DMS53 (cell line): Measurements from ENCODE around the gene UBE2M.
"Not testable (repeated sequence)": the region's sequence is repeated elsewhere in the genome, so short reads cannot be mapped to it uniquely, and the experiment has no call there.

Experiments used
- DNase-seq: peaks from one replicate; lab custom pipeline; 2025; lab: John Stamatoyannopoulos, UW

UBE2M gene

DNA sequence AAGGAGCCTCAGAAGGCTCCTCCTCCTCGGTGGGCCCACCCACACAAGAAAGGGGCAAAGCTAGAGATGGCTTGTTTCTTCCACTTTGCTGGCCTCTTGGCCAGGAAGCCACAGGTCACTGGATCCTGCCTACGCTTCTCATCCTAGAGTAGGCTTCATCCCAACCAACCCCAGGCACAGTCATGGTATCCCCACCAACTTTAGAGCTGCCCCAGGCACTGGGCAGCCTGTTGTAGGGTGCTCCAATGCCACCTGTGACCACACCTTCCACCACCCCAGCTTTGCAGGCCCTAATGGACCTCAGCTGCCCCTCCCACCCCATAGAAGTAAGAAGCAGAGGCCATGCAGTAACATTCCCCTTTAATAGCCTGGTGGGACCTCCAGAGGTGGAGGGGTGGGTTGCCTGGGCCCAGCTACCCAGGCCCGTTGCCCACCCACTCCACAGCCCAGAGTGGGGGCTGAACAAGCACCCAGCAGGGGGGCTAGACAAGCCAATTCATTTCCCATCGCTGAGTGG, 3.0 kb downstream of the UBE2M start:
- no peak for DNase-seq

DNA sequence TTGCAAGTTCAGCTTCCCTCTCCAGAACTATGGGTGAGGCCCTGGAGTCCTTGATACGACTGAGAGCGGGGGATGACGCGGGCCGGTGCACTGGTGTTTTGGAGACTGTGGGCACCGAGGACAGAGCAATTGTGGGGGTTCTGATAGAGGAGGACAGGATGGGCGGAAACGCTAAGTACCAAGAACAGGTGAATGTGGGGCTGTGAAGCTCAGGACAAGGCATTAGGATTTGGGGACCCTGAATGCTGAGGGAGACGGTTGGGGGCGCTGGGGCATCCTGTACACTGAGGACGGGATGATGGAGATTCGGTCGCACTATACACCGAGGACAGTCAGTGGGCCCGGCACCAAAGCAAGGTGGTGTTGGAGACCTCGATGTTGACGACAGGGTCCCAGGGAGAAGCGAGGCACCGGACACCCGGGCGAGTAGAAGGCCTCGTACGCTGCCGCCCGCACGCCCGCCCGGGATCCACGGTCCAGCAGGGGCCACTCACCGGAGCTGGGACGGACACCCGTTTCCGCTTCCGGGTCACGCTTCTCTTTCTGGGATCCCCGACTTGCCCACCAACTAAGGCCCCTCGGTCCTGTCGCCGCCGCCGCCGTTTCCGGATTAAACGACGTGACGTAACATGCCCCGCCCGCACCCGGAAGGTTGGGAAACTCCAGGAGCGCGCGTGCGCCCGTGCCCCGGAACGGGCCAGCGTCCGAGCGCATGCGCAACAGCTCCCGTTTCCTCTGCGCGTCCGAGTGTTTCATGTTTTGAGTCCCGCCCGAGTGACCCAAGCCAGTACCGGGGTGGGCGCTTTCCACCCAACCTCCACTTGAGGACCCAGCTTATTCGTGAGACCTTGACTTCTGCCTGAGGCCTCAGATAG, 3.7 kb downstream of the UBE2M start, which contains the start of gene CHMP2A:
CHMP2A (minus strand) TSS at position 612 of the 875 bp plus-strand sequence. CDS start 893 bp downstream, outside the sequence.
- DNase-seq = no peak

DNA sequence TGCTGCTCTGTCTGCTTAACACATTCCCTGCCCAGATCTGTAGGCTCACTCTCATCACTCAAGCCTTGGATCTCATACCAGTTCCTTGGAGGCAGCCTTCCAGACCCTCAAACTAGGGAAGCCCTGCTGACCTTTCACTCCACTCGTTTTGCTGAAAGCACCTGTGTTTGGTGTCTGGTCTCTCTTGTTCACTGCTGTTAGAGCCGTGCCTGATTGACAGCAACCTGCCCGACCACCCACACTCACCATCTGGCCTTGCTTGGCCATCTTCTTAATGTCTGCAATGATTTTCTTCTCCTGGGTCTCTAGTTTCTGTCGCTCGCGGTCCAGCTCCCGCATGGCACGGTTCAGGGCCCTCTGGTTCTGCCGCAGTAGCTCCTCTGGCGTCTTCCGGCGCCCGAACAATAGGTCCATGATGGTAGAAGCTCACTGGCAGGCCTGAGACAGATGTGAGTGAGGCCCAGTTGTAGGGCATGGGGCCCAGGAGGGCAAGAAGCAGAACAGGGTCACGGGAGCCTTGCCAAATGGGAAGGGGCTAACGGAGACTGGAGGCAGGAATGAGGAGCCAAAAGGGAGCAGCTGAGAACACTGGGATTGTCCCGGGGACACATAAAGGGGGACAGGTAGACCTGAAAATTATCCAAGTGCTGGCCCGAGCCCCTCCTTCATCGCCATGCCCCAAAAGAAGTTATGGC, 4.5 kb downstream of the UBE2M start:
- no peak for DNase-seq

DNA sequence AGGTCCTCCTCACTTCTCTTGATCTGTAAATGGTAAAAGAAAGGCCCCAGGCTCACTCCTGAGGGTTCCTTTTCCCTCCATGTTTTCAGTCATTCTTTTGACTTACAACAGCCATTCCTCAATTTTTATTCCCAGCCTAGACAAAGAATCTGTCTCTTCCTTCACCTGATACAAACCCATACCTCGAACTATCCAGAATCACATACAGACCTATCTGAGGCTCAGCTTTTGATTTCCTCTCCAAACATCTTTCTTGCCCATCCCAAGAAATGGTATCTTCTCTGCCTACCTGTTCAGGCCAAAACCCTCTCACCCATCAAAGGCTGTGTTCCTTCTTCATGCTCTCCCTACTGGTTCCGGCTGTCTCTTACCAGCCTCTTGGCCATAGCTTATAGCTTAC, 5.8 kb downstream of the UBE2M start:
- DNase-seq = no peak

DNA sequence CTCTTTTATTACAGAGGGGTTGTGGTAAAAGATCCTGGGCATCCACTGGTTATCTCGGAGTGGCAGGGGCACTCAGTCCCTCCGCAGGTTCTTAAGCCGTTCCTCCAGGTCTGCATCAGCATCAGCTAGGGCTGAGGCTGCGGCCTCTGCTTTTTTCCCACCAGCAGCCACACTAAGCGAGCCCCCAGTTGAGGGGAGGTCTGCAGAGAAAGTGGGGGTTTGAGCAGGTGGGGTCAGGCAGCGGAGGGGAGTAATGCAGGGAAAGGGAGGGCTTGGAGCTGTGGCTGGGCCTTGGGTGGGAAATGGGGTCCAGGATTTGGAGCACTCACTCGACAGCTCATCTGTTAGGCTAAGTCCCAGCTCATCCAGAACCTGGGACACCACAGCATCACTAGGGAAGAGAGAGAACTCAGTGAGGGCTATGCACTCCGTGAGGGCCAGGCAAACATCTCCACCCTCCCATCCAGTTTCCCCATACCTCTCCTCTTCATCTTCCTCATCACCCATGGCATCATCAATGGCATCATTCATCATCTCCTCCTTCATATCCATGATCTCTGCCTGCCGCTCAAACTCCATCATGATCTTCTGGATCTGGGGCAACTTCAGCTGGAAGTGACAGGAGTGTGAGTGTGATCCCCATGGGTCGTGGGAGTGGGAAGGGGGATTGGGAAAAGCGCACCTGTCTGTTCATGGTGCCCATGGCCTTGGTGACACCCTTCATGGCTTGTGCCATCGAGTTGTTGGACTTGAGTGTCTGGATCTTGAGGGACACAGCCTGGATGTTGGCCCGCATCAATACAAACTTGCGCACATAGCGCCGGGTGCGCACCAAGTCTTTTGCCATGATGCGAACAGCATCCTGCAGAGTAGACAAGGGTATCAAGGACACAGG, 6.6 kb downstream of the UBE2M start:
- no peak for DNase-seq

DNA sequence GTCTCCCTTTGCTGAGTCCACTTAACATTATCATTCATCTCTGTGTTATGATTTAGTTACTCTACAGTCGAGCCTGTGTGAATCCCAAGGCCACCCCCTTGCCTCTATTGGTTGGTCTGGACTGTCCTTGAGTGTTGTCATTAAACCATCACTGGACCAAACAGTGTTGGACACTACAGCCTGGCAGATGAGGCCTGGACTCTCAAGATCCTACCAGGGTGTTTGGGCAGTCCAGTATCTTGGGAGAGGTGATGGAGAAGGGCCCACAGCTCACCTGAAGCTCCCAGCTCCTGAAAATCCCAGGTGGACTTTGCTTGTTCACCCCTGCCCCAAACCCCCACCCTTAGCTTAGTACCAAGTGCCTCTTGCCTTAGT, 7.3 kb downstream of the UBE2M start:
- no peak for DNase-seq

DNA sequence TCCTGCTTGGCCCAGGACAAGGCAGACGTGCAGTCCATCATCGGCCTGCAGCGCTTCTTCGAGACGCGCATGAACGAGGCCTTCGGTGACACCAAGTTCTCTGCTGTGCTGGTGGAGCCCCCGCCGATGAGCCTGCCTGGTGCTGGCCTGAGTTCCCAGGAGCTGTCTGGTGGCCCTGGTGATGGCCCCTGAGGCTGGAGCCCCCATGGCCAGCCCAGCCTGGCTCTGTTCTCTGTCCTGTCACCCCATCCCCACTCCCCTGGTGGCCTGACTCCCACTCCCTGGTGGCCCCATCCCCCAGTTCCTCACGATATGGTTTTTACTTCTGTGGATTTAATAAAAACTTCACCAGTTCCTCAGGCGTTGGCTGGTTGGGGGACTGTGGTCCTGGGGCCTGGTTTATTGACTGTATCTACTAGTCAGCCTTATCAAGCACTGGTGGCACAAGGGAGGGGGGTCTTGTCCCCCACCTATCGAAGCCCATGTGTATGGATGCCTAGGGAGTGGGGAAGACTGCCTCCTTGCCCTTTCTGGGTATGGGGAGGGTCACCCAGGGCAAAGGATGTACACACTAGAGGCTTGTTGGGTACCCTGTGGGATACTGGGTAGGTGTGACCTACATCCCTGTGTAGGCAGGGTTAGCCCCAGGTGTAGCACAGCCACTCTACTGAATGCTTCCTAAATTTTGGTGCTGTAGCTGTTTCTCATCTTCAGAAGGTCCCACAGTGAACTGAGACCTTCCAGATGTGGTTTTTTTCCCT, 7.9 kb downstream of the UBE2M start:
- no peak for DNase-seq

DNA sequence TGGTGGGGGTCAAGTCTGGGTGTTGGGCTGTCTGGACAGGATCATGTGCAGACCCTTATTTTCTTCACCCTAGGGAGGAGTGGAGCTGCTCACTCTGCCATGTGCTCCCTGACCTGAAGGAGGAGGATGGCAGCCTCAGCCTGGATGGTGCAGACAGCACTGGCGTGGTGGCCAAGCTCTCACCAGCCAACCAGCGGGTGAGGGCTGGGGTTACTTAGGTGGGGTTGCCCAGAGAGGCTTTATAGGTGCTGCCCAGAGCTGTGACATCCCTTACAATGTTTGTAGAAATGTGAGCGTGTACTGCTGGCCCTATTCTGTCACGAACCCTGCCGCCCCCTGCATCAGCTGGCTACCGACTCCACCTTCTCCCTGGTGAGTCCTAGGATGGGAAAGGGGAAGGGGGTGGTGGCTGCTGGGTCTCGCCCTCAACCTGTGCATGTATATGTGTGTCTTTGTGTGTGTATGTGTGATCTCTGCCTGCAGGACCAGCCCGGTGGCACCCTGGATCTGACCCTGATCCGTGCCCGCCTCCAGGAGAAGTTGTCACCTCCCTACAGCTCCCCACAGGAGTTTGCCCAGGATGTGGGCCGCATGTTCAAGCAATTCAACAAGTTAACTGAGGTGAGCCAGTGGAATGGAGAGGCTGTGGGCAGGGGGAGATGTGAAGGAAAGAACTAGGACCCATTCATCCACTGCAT, 8.6 kb downstream of the UBE2M start:
- DNase-seq = no peak

DNA sequence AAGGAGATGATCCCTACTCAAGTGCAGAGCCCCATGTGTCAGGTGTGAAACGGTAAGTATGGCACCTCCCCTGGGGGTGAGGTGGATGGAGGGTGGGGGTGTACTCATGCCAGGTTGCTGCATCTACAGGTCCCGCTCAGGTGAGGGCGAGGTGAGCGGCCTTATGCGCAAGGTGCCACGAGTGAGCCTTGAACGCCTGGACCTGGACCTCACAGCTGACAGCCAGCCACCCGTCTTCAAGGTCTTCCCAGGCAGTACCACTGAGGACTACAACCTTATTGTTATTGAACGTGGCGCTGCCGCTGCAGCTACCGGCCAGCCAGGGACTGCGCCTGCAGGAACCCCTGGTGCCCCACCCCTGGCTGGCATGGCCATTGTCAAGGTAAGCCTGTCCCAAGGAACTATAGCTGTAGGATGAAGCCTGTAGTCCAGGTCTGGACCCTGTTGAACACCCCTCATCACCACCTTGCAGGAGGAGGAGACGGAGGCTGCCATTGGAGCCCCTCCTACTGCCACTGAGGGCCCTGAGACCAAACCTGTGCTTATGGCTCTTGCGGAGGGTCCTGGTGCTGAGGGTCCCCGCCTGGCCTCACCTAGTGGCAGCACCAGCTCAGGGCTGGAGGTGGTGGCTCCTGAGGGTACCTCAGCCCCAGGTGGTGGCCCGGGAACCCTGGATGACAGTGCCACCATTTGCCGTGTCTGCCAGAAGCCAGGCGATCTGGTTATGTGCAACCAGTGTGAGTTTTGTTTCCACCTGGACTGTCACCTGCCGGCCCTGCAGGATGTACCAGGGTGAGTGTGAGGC, 9.3 kb downstream of the UBE2M start:
- DNase-seq = no peak

DNA sequence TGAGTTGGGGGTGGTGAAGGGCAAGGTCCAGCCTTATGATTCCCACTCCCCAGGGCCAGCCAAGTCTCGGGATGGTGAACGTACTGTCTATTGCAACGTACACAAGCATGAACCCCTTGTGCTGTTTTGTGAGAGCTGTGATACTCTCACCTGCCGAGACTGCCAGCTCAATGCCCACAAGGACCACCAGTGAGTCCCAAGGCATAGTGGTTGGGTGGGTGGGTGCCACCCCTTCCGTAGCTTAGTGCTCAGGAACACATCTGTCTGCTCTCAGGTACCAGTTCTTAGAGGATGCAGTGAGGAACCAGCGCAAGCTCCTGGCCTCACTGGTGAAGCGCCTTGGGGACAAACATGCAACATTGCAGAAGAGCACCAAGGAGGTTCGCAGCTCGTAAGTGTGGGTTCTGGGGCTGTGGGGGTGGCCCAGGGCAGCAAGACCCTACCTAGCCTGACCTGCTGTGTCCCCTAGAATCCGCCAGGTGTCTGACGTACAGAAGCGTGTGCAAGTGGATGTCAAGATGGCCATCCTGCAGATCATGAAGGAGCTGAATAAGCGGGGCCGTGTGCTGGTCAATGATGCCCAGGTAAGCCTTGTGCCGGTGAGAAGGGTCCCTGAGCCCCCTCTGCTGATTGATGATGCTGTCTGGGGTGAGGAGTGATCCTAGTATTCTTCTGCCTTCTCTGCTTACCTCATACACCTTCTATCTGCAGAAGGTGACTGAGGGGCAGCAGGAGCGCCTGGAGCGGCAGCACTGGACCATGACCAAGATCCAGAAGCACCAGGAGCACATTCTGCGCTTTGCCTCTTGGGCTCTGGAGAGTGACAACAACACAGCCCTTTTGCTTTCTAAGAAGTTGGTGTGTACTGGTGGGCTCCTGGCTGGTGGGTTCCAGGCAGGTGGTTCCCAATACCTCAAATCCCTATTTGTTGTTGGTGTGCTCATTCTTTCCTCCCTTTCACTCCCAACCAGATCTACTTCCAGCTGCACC, 10.8 kb downstream of the UBE2M start:
- DNase-seq = no peak

DNA sequence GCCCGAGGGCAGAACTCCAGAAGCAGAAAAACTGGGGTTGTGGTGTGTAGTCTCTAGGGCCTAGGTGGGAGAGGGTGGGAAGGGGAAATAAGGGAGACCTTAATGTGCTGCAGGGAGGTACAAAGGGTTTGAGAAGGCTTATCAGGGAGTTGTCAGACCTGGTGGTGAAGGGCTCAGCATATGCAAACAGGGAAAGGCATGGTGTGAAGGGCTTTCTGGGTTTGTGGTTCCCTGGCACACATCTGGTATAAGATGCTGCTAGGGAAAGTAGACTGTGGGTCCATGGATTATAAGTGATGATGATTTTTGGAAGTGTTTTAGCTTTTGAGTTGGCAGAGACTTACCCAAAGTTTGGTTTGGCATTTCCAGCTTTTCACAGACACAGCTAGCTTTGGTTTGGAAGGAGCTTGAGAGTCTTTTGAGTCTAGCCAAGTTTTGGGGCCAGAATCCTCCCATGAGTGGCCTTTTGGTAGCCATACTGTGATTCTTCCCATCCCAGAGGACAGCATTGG, 12.3 kb downstream of the UBE2M start:
- DNase-seq = no peak

DNA sequence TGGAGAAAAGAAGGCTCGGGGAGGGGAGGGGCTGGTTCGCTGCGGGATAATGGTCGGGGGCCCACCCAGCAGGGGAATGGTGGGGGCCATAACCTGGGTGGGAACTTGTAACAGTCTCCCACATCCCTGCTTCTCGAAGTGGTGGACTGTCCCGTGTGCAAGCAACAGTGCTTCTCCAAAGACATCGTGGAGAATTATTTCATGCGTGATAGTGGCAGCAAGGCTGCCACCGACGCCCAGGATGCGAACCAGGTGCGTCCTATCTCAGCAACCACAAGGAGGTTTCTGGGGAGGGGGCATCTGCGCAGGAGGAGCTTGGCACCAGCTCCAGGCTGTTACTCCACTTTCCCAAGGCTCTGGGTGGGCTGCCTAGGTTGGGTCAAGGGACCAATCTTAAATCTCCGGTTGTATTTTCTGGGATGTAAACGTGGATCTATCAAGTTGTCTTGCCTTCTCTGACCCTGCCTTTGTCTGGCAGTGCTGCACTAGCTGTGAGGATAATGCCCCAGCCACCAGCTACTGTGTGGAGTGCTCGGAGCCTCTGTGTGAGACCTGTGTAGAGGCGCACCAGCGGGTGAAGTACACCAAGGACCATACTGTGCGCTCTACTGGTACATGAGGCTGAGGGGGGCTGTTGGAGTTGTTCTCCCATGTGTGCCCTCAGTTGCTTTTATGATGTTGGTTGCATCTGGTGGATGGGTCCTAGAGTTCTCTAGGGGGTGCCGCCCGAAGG, 13.0 kb downstream of the UBE2M start:
- DNase-seq = no peak

DNA sequence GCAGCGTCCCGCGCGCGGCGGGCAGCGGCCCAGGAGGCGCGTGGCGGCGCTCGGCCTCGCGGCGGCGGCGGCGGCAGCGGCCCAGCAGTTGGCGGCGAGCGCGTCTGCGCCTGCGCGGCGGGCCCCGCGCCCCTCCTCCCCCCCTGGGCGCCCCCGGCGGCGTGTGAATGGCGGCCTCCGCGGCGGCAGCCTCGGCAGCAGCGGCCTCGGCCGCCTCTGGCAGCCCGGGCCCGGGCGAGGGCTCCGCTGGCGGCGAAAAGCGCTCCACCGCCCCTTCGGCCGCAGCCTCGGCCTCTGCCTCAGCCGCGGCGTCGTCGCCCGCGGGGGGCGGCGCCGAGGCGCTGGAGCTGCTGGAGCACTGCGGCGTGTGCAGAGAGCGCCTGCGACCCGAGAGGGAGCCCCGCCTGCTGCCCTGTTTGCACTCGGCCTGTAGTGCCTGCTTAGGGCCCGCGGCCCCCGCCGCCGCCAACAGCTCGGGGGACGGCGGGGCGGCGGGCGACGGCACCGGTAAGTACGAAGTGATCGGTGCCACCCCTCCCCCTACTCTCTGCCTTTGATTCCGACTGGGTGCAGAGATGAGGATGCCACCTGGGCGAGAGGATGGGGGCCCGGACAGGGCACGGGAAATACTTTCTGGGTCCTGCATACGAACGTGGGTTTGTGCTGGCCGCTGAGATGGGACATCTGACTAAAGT, 13.7 kb downstream of the UBE2M start:
- no peak for DNase-seq

DNA sequence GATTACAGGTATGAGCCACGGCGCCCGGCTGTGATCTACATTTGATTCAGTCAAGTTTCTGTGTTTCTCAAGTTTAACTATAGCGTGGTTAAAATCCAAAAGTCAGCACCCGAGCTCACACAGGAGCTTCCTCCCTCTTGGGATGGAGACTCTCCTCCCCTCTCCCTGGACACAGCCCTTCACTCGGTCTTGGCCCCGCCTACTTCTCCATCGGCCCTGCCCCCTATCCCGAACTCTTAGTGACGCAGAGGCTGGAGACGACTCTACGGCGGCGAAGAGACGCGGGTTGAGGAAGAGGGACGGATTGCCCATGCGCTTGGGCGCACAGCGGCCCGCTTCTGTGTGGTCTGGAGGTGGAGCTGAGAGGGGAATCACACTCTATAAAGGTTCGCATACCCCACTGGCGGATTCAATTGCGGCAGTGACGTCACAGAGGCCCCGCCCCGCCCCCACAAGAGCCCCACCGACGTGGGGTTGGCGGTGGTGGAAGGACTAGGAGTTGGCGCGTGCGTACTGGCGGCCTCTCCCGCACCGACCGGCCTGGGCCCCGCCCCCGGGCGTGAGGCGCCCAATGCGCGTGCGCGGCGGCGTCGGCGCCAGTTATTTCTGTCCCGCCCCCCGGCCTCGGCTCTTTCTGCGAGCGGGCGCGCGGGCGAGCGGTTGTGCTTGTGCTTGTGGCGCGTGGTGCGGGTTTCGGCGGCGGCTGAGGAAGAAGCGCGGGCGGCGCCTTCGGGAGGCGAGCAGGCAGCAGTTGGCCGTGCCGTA, 14.4 kb downstream of the UBE2M start, which contains the start of gene TRIM28:
TRIM28 (plus strand) TSS at position 239 of the 765 bp plus-strand sequence. CDS start 694 bp downstream, outside the sequence.
- DNase-seq = no peak

DNA sequence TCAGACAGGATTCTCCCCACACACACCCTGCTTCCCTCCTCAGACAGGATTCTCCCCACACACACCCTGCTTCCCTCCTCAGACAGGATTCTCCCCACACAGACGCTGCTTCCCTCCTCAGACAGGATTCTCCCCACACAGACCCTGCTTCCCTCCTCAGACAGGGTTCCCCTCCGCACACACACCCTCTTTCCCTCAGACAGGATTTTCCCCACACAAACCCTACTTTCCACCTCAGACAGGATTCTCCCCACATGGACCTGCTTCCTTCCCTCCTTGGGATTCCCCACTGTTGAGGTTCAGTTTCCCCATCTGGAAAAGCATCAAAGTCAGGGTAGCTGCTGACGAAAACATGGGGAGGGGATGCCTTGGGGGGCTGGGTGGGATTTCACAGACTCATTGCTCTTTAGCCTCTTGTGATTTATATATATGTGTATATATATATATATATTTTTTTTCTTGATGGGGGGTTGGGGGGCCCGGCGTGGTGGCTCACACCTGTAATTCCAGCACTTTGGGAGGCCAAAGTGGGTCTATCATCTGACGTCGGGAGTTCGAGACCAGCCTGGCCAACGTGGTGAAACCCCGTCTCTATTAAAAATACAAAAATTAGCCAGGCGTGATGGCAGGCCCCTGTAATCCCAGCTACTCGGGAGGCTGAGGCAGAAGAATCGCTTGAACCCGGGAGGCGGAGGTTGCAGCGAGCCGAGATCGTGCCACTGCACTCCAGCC, 15.6 kb downstream of the UBE2M start:
- not testable (repeated sequence) for DNase-seq
